HG02943 (cell line): ENCODE data around the gene ZNF667.
A peak's percentile ranks its signal among the peaks of the same experiment; 100 is the strongest.

ENCODE experiments used
- ATAC-seq: cut with Tn5 transposase; IDR thresholded peaks from one replicate; pipeline ENCODE4 v1.9.1; 2021; ENCODE audit warnings: mild to moderate bottlenecking, low read depth, moderate library complexity; ENCODE audit not compliant: unreplicated experiment

Gene ZNF667

DNA sequence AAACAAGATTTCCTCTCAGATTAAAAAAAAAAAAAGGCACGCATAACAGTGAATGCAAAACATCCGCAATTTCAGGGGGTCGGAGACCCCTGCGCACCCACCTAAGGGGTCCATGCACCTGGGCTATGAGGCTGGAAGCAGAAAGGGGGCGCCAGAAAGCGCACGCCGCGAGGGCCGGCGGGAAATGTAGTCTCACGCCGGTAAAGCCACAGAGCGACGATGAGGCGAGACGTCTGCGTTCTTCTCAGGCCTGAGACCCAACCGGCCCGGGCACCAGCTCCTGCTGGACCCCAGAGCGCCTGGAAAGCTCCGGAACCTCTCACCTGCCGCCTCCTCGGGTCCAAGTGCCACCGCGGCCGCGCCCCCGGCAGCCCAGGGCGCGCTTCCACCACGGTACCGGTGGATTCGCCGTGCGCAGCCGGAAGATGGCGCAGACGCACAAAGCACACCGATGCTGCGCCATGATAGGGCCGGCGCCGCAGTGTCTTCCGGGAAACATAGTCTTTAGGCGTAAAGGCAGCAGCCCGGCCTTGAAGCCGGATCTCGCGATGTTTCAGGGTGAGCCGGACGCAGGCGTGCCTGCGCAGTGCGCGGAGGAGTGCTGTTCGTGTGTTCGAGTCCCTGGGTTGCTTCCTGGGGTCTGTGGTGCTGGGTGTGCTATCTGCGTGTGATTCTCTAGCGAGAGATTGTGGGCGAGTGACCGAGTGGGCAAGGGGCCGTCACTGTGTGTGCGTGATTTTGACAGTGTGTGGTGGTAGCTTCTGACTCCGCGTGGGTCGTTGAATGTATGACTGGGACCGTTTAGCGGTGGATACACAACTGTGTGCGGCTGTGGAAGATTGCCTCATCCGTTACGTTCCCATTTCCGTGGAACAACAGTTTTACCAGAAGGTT, 83.8 kb downstream of the ZNF667 start, which contains the start of gene ZNF582:
ZNF582 (minus strand) TSS at position 416 of the 894 bp plus-strand sequence. CDS start 1,782 bp downstream, outside the sequence.
- peak; percentile 87 for ATAC-seq
